K562 (cell line): ENCODE data around the gene TRPV6. TPM values are rescaled to one million over a fixed set of nuclear protein-coding genes. Genes with fewer than 3 reads are reported as not detected.

Source experiments
- HINFP ChIP-seq: fragments of 450-650 bp; conservative IDR thresholded peaks from 2 replicates; pipeline ENCODE4 v1.6.1; 2016; ENCODE audit warnings: missing genetic modification characterization, low read depth, mild to moderate bottlenecking, control low read depth, missing compliant biosample characterization
- HSF4 ChIP-seq: fragments of 250-450 bp; sonication (Bioruptor Pico); IDR thresholded peaks from 2 replicates; pipeline ENCODE4 v2.1.2; 2022; ENCODE audit warnings: mild to moderate bottlenecking, moderate library complexity, borderline replicate concordance
- polyA plus RNA-seq, 8 experiments: library from polyadenylated mRNA; depleted of rRNA in 4 of 8; stranded (reverse) in 5 of 8; unstranded in 3 of 8; fragments of >200 nt; fragmentation: Nextera tagmentation in 2 of 8; fragmentation: Illumina TruSeq in 1 of 8; extraction: Ambion mirVana in 2 of 8; extraction: Trizol in 1 of 8; gene quantifications; 2 replicates each; pipeline versions ENCODE4 v1.2.1 to v1.2.3, GENCODE V29; 2011 to 2014; ENCODE audit warnings: inconsistent platforms in 1 of 8, missing spikeins in 1 of 8
- total RNA-seq, 7 experiments: library from RNA; depleted of rRNA in 6 of 7; stranded (reverse); fragments of >200 nt in 6 of 7; fragmentation: Illumina TruSeq in 2 of 7; extraction: Trizol in 2 of 7; gene quantifications; 2 replicates each; pipeline versions ENCODE4 v1.2.1 to v1.2.3, GENCODE V29; 2011 to 2021; ENCODE audit warnings: low replicate concordance in 1 of 7
- TF ChIP-seq, protein P1 (sequence below): fragments of 450-650 bp; IDR thresholded peaks from 2 replicates; pipeline ENCODE4 v1.6.1; 2016; ENCODE audit warnings: mild to moderate bottlenecking, moderate library complexity

Gene TRPV6
- total and polyA plus RNA-seq, 9 of the 15 experiments (the other 6 are each of a cell fraction or from before 2014, with no cell fraction given): 0.04 to 0.36 (median 0.11) TPM

DNA sequence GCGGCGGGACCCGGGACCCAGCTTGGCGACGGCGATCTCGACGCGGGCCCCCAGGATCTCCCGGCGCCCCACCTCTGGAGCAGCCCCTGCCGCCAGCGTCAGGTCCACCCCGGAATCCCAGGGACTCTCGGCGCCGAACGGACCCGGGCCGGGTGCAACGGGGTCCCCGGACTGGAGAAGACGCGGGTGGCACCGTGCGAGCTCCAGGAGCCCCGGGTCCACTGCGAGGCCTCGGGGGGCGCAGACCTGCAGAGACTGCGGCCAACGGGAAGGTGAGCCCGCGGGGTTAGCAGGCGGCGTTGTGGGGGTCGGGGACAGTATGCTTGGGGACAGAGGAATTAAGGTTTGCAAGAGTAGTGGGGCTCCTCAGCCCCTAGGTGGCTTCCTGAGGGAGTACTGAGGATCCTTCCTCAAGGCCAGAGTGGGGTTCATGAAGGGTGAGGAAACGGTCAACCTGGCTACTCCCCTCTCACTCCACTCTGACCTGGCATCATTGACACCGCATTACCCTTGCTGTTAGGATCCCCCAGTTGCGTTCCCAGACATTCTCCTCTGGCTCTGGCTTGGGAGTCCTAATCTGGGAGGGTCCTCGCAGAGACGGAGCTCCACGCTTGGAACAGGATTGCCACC lies 30.3 kb downstream of the TRPV6 start (continued):
- TF ChIP-seq, protein P1, sequence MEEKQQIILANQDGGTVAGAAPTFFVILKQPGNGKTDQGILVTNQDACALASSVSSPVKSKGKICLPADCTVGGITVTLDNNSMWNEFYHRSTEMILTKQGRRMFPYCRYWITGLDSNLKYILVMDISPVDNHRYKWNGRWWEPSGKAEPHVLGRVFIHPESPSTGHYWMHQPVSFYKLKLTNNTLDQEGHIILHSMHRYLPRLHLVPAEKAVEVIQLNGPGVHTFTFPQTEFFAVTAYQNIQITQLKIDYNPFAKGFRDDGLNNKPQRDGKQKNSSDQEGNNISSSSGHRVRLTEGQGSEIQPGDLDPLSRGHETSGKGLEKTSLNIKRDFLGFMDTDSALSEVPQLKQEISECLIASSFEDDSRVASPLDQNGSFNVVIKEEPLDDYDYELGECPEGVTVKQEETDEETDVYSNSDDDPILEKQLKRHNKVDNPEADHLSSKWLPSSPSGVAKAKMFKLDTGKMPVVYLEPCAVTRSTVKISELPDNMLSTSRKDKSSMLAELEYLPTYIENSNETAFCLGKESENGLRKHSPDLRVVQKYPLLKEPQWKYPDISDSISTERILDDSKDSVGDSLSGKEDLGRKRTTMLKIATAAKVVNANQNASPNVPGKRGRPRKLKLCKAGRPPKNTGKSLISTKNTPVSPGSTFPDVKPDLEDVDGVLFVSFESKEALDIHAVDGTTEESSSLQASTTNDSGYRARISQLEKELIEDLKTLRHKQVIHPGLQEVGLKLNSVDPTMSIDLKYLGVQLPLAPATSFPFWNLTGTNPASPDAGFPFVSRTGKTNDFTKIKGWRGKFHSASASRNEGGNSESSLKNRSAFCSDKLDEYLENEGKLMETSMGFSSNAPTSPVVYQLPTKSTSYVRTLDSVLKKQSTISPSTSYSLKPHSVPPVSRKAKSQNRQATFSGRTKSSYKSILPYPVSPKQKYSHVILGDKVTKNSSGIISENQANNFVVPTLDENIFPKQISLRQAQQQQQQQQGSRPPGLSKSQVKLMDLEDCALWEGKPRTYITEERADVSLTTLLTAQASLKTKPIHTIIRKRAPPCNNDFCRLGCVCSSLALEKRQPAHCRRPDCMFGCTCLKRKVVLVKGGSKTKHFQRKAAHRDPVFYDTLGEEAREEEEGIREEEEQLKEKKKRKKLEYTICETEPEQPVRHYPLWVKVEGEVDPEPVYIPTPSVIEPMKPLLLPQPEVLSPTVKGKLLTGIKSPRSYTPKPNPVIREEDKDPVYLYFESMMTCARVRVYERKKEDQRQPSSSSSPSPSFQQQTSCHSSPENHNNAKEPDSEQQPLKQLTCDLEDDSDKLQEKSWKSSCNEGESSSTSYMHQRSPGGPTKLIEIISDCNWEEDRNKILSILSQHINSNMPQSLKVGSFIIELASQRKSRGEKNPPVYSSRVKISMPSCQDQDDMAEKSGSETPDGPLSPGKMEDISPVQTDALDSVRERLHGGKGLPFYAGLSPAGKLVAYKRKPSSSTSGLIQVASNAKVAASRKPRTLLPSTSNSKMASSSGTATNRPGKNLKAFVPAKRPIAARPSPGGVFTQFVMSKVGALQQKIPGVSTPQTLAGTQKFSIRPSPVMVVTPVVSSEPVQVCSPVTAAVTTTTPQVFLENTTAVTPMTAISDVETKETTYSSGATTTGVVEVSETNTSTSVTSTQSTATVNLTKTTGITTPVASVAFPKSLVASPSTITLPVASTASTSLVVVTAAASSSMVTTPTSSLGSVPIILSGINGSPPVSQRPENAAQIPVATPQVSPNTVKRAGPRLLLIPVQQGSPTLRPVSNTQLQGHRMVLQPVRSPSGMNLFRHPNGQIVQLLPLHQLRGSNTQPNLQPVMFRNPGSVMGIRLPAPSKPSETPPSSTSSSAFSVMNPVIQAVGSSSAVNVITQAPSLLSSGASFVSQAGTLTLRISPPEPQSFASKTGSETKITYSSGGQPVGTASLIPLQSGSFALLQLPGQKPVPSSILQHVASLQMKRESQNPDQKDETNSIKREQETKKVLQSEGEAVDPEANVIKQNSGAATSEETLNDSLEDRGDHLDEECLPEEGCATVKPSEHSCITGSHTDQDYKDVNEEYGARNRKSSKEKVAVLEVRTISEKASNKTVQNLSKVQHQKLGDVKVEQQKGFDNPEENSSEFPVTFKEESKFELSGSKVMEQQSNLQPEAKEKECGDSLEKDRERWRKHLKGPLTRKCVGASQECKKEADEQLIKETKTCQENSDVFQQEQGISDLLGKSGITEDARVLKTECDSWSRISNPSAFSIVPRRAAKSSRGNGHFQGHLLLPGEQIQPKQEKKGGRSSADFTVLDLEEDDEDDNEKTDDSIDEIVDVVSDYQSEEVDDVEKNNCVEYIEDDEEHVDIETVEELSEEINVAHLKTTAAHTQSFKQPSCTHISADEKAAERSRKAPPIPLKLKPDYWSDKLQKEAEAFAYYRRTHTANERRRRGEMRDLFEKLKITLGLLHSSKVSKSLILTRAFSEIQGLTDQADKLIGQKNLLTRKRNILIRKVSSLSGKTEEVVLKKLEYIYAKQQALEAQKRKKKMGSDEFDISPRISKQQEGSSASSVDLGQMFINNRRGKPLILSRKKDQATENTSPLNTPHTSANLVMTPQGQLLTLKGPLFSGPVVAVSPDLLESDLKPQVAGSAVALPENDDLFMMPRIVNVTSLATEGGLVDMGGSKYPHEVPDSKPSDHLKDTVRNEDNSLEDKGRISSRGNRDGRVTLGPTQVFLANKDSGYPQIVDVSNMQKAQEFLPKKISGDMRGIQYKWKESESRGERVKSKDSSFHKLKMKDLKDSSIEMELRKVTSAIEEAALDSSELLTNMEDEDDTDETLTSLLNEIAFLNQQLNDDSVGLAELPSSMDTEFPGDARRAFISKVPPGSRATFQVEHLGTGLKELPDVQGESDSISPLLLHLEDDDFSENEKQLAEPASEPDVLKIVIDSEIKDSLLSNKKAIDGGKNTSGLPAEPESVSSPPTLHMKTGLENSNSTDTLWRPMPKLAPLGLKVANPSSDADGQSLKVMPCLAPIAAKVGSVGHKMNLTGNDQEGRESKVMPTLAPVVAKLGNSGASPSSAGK: no peak
- TF ChIP-seq HSF4 (CRISPR knock-in tag) (no peak), HINFP (tag) (no peak)
